SK-N-SH treated with all-trans-retinoic acid at 6 μM for 48 hours (cell line): Measurements from ENCODE around the gene TMEM143.

ENCODE experiments used
- ARNTL ChIP-seq: fragments of 450-650 bp; formaldehyde crosslinking; IDR thresholded peaks from 2 replicates; pipeline ENCODE4 v1.5.0; 2020; ENCODE audit warnings: low read depth, mild to moderate bottlenecking, moderate library complexity, borderline replicate concordance
- BACH2 ChIP-seq: fragments of 250-450 bp; sonication (Bioruptor Pico); IDR thresholded peaks from 2 replicates; pipeline ENCODE4 v1.9.0; 2021; ENCODE audit warnings: mild to moderate bottlenecking, borderline replicate concordance
- ESRRG ChIP-seq: fragments of 250-450 bp; sonication (Bioruptor Pico); IDR thresholded peaks from 2 replicates; pipeline ENCODE4 v1.6.1; 2021; ENCODE audit warnings: mild to moderate bottlenecking
- GLIS3 ChIP-seq: fragments of 250-450 bp; sonication (Bioruptor Pico); IDR thresholded peaks from 2 replicates; pipeline ENCODE4 v1.5.0; 2020; ENCODE audit warnings: mild to moderate bottlenecking, moderate library complexity
- OSR1 ChIP-seq: fragments of 250-450 bp; sonication (Bioruptor Pico); IDR thresholded peaks from 2 replicates; pipeline ENCODE4 v1.8.0; 2022; ENCODE audit warnings: moderate library complexity, mild to moderate bottlenecking, inconsistent platforms
- TCF4 ChIP-seq: fragments of 250-450 bp; sonication (Bioruptor Pico); IDR thresholded peaks from 2 replicates; pipeline ENCODE4 v1.8.0; 2021; ENCODE audit warnings: mild to moderate bottlenecking, moderate library complexity, borderline replicate concordance
- ZFP3 ChIP-seq: fragments of 250-450 bp; sonication (Bioruptor Pico); IDR thresholded peaks from 2 replicates; pipeline ENCODE4 v1.5.0; 2020; ENCODE audit warnings: mild to moderate bottlenecking, moderate library complexity
- ZFP30 ChIP-seq: fragments of 450-650 bp; formaldehyde crosslinking; IDR thresholded peaks from 2 replicates; pipeline ENCODE4 v1.5.0; 2022; ENCODE audit warnings: mild to moderate bottlenecking, moderate library complexity
- TF ChIP-seq, protein P1 (sequence below): fragments of 250-450 bp; sonication (Bioruptor Pico); IDR thresholded peaks from 2 replicates; pipeline ENCODE4 v1.5.1; 2020; ENCODE audit warnings: low read depth, mild to moderate bottlenecking, moderate library complexity
- TF ChIP-seq, protein P2 (sequence below): fragments of 250-450 bp; sonication (Bioruptor Pico); IDR thresholded peaks from 2 replicates; pipeline ENCODE4 v1.8.0; 2020; ENCODE audit warnings: mild to moderate bottlenecking, moderate library complexity, borderline replicate concordance

DNA sequence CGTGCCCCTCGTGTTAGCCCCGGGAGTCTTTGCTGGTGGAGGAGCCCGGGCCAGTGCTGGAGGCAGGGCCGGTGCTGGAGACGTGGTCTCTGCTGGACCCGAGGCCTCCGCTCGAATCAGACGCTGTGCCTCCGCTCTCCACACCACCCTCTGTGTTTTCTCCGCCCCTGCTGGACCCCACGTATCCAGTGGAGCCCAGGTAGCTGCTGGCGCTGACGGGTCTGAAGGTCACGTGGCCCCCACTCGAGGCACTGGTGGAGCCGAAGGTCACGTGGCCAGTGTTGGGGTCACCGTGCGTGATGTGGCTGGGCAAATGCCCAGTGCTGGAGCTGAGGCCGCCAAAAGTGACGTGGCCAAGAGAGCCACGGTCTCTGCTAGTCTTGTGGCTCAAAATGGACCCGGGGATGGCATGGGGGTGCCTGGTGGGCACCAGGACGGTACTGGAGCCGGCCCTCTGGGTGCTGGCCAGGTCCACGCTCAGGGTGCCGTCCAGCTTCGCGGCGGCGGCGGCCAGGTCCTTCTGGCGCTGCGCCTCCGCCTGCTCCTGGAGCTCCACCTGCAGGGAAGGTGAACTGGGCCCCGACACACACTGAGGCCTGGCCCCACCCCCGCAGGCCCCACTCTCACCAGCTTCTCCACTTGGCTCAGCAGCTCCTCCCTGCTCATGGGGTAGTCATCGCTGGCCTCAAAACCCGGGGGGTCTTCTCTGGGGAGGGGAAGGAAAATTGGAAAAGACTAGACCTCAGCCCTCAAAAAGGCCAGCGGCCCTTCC is 66.6 kb downstream of the TMEM143 start:
- TF ChIP-seq, protein P1, sequence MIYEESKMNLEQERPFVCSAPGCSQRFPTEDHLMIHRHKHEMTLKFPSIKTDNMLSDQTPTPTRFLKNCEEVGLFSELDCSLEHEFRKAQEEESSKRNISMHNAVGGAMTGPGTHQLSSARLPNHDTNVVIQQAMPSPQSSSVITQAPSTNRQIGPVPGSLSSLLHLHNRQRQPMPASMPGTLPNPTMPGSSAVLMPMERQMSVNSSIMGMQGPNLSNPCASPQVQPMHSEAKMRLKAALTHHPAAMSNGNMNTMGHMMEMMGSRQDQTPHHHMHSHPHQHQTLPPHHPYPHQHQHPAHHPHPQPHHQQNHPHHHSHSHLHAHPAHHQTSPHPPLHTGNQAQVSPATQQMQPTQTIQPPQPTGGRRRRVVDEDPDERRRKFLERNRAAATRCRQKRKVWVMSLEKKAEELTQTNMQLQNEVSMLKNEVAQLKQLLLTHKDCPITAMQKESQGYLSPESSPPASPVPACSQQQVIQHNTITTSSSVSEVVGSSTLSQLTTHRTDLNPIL (CRISPR knock-in tag), result no peak
- no peak for TF ChIP-seq OSR1 (CRISPR knock-in tag)
- no peak for TF ChIP-seq ARNTL (CRISPR knock-in tag)
- TF ChIP-seq, protein P2, sequence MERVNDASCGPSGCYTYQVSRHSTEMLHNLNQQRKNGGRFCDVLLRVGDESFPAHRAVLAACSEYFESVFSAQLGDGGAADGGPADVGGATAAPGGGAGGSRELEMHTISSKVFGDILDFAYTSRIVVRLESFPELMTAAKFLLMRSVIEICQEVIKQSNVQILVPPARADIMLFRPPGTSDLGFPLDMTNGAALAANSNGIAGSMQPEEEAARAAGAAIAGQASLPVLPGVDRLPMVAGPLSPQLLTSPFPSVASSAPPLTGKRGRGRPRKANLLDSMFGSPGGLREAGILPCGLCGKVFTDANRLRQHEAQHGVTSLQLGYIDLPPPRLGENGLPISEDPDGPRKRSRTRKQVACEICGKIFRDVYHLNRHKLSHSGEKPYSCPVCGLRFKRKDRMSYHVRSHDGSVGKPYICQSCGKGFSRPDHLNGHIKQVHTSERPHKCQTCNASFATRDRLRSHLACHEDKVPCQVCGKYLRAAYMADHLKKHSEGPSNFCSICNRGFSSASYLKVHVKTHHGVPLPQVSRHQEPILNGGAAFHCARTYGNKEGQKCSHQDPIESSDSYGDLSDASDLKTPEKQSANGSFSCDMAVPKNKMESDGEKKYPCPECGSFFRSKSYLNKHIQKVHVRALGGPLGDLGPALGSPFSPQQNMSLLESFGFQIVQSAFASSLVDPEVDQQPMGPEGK (CRISPR knock-in tag), result no peak
- no peak for TF ChIP-seq ESRRG (CRISPR knock-in tag)
- no peak for TF ChIP-seq ZFP3 (CRISPR knock-in tag)
- TF ChIP-seq BACH2 (CRISPR knock-in tag), result no peak
- no peak for TF ChIP-seq TCF4 (CRISPR knock-in tag)
- no peak for TF ChIP-seq GLIS3 (CRISPR knock-in tag)
- TF ChIP-seq ZFP30 (CRISPR knock-in tag), result no peak
